Epithelial cell of proximal tubule (primary cell): ENCODE results near the gene TMEM119. TPM values are rescaled to one million over a fixed set of nuclear protein-coding genes. Genes with fewer than 3 reads are reported as not detected.

Experiments
- DNase-seq: peaks from one replicate; pipeline ENCODE4 v3.0.0-alpha.2; 2011; ENCODE audit warnings: low read depth
- H3K4me3 ChIP-seq: 2 replicates; pipeline ENCODE4 v1.5.1; 2011; ENCODE audit warnings: low read depth, mild to moderate bottlenecking, low read length
- CTCF ChIP-seq: conservative IDR thresholded peaks from 2 replicates; pipeline ENCODE4 v1.5.1; 2012; ENCODE audit warnings: low read depth, mild to moderate bottlenecking, low read length
- total RNA-seq: library from RNA; depleted of rRNA; stranded (reverse); fragments of >200 nt; gene quantifications from 2 replicates; pipeline ENCODE4 v1.2.3, GENCODE V29; 2015

Gene TMEM119
- total RNA-seq, 1 donor from 2014 or later, result 0.06 TPM

GRCh38 chr12:108630481-108631207 lies 32.8 kb upstream of the TMEM119 start:
- DNase-seq, result no peak
- H3K4me3 ChIP-seq, result no peak overlapping the region
- TF ChIP-seq CTCF, result no peak

- no peak for DNase-seq
- H3K4me3 ChIP-seq, result no peak overlapping the region
- no peak for TF ChIP-seq CTCF
Measured at GRCh38 chr12:108629824-108630476, 32.1 kb upstream of the TMEM119 start.

GRCh38 chr12:108629151-108629550 lies 31.3 kb upstream of the TMEM119 start:
- DNase-seq, result no peak
- TF ChIP-seq CTCF, result no peak
- H3K4me3 ChIP-seq, result no peak overlapping the region

- H3K4me3 ChIP-seq, result no peak overlapping the region
- TF ChIP-seq CTCF, result no peak
- DNase-seq, result no peak
Measured at GRCh38 chr12:108627134-108627920, 29.4 kb upstream of the TMEM119 start.

- no peak for DNase-seq
- no peak for TF ChIP-seq CTCF
- H3K4me3 ChIP-seq, result no peak overlapping the region
Measured at GRCh38 chr12:108625228-108625627, 27.3 kb upstream of the TMEM119 start.

- DNase-seq, result no peak
- H3K4me3 ChIP-seq, result no peak overlapping the region
- no peak for TF ChIP-seq CTCF
Measured at GRCh38 chr12:108623577-108623976, 25.7 kb upstream of the TMEM119 start.
